Brain microvascular endothelial cell (primary cell): ENCODE measurements around the gene DUOX1.
A peak's percentile ranks its signal among the peaks of the same experiment; 100 is the strongest.

ENCODE experiments used
- DNase-seq: peaks from one replicate; pipeline ENCODE4 v3.0.0-alpha.2; 2020
- H3K27ac ChIP-seq: fragments of 250-450 bp; sonication (Bioruptor Pico); 2 replicates; pipeline ENCODE4 v1.5.1; 2020; ENCODE audit warnings: mild to moderate bottlenecking, moderate library complexity
- H3K27me3 ChIP-seq: fragments of 250-450 bp; sonication (Bioruptor Pico); replicated peaks from 2 replicates; pipeline ENCODE4 v1.5.1; 2020; ENCODE audit warnings: mild to moderate bottlenecking
- H3K36me3 ChIP-seq: fragments of 250-450 bp; sonication (Bioruptor Pico); replicated peaks from 2 replicates; pipeline ENCODE4 v1.5.1; 2020; ENCODE audit warnings: mild to moderate bottlenecking
- H3K4me3 ChIP-seq: 2 replicates; pipeline ENCODE4 v1.5.1; 2011; ENCODE audit warnings: low read depth, mild to moderate bottlenecking, control low read depth, low read length, moderate library complexity
- CTCF ChIP-seq: IDR thresholded peaks from 2 replicates; pipeline ENCODE4 v1.5.1; 2011; ENCODE audit warnings: low read depth, mild to moderate bottlenecking, moderate library complexity, low read length, control low read depth, inconsistent platforms; ENCODE audit errors: missing control alignments
- in situ Hi-C: cut with HindIII; loops from 2 replicates; pipeline ENCODE4 v1.10.0; 2017; ENCODE audit warnings: low sequenced_read_pairs, low pct_ligation_motif_present

The DUOX1 gene

DNA sequence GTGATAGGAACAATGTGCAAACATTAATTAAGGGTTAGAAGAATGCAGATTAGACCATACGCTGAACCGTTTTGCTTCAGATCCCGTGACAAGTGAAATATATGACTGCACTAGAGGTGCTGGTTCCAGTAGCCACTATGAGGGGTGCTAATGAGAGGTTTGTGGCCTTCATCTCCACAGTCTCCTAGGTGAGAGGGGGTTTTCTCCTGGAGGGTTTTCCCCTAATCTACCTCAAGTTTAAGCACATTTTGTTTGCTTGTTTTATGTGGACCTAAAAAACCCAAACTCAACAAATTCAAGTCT is 71.7 kb downstream of the DUOX1 start:
- H3K27ac ChIP-seq = no peak overlapping the region
- TF ChIP-seq CTCF = no peak
- no peaks in the 10 kb centered on the region for H3K27me3 ChIP-seq
- no peaks in the 10 kb centered on the region for H3K36me3 ChIP-seq
- no peak for DNase-seq
- in situ Hi-C loops = no loop called here
- H3K4me3 ChIP-seq = no peak overlapping the region

GRCh38 chr15:45201869-45202268 is 72.1 kb downstream of the DUOX1 start:
- TF ChIP-seq CTCF = no peak
- Histone ChIP-seq H3K4me3 (no peak overlapping the region), H3K27ac (no peak overlapping the region), H3K36me3 (no peaks in the 10 kb centered on the region), H3K27me3 (no peaks in the 10 kb centered on the region)
- in situ Hi-C loops = no loop called here
- no peak for DNase-seq

GRCh38 chr15:45203182-45203581 is 73.4 kb downstream of the DUOX1 start:
- in situ Hi-C loops = no loop called here
- H3K27me3 ChIP-seq = no peaks in the 10 kb centered on the region
- H3K27ac ChIP-seq = no peak overlapping the region
- TF ChIP-seq CTCF = no peak
- no peak for DNase-seq
- H3K4me3 ChIP-seq = no peak overlapping the region
- no peaks in the 10 kb centered on the region for H3K36me3 ChIP-seq

- H3K36me3 ChIP-seq = no peaks in the 10 kb centered on the region
- no peaks in the 10 kb centered on the region for H3K27me3 ChIP-seq
- in situ Hi-C loops = no loop called here
- H3K27ac ChIP-seq = no peak overlapping the region
- no peak overlapping the region for H3K4me3 ChIP-seq
- TF ChIP-seq CTCF = peak; percentile 96
- DNase-seq = peak; percentile 57
Measured at GRCh38 chr15:45205192-45205591, 75.4 kb downstream of the DUOX1 start.

GRCh38 chr15:45212493-45212892 is 82.7 kb downstream of the DUOX1 start:
- in situ Hi-C loops = no loop called here
- DNase-seq = no peak

More at GRCh38 chr15:45212493-45212892, 82.7 kb downstream of the DUOX1 start:
- TF ChIP-seq CTCF = no peak
- no peak overlapping the region for H3K4me3 ChIP-seq
- H3K27me3 ChIP-seq = no peaks in the 10 kb centered on the region
- H3K27ac ChIP-seq = no peak overlapping the region
- H3K36me3 ChIP-seq = no peaks in the 10 kb centered on the region
